ENCODE measurements around the gene EXOSC9. TPM values are rescaled to one million over a fixed set of nuclear protein-coding genes. Genes with fewer than 3 reads are reported as not detected.

The EXOSC9 gene
- total RNA-seq, 4 donors from 2014 or later, result 10.1 to 21.6 (median 13.9) TPM

DNA sequence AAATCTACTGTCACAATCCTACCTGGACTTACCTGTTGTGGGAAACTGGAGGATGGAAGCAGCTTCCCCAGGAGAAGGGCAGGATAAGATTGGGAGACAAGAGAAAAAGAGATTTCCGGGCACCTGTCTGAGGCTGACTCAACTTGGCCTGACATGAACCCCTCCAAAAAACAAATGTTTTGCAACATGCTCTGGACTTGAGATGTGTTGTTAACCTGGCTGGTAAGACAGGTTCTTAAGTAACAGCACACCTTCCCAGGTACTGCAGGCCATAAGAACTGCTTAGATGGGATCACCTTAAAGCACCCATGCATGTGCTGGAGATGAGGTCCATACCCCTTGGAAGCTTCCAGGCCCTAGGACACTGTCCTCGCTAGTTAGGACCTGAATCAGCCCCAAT, 31.8 kb upstream of the EXOSC9 start:
- Histone ChIP-seq H3K4me3 (no peak overlapping the region), H3K9me3 (no peaks in the 10 kb centered on the region), H3K36me3 (no peaks in the 10 kb centered on the region), H3K4me1 (peaks cover 5 to 12% (median 10%) of the 10 kb centered on the region in 4 donors), H3K27me3 (peaks cover 0 to 26% (median 9%) of the 10 kb centered on the region in 4 donors), H3K27ac (replicated peaks in 1 of 4) (no peak overlapping the region)
- no peak for TF ChIP-seq POLR2AphosphoS5 (IDR thresholded peaks at IDR 0.05)
- no peak for TF ChIP-seq EP300 (IDR thresholded peaks at IDR 0.05)
- no peak for TF ChIP-seq POLR2A (IDR thresholded peaks at IDR 0.05; ENCODE audit: low read depth)
- TF ChIP-seq, protein P1, sequence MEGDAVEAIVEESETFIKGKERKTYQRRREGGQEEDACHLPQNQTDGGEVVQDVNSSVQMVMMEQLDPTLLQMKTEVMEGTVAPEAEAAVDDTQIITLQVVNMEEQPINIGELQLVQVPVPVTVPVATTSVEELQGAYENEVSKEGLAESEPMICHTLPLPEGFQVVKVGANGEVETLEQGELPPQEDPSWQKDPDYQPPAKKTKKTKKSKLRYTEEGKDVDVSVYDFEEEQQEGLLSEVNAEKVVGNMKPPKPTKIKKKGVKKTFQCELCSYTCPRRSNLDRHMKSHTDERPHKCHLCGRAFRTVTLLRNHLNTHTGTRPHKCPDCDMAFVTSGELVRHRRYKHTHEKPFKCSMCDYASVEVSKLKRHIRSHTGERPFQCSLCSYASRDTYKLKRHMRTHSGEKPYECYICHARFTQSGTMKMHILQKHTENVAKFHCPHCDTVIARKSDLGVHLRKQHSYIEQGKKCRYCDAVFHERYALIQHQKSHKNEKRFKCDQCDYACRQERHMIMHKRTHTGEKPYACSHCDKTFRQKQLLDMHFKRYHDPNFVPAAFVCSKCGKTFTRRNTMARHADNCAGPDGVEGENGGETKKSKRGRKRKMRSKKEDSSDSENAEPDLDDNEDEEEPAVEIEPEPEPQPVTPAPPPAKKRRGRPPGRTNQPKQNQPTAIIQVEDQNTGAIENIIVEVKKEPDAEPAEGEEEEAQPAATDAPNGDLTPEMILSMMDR (IDR thresholded peaks at IDR 0.05), result no peak
- 87% methylated on average over 2 of the region's 2 CpGs for WGBS
- no peak for DNase-seq (ENCODE audit: extremely low spot score)
- intact Hi-C loops (cut with DNase I), result no loop called here

DNA sequence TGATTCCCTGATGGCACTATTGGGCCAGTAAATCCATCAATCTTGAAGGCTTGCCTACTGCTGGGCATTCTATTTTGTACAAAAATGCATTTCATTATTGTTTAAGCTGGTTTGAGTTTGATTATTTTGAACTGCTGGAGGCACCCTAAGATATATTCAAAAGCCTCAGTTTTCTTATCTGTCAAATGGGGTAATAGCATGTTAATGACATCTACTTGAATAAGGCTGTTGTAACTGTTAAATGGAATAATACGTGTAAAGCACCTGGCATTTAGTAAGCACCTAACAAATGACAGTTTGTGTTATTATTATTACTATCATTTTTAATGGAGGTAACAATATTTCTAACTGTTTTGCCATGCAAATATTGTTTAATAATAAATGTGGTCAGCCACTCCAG, 29.3 kb upstream of the EXOSC9 start:
- H3K36me3 ChIP-seq, result no peaks in the 10 kb centered on the region
- H3K27me3 ChIP-seq, result peaks cover 0 to 3% (median 0%) of the 10 kb centered on the region in 4 donors
- WGBS, result 95% methylated on average over 1 of the region's 1 CpG
- H3K4me3 ChIP-seq, result no peak overlapping the region
- TF ChIP-seq, protein P1 (IDR thresholded peaks at IDR 0.05), result no peak
- no peak for TF ChIP-seq POLR2AphosphoS5 (IDR thresholded peaks at IDR 0.05)
- TF ChIP-seq POLR2A (IDR thresholded peaks at IDR 0.05; ENCODE audit: low read depth), result no peak
- no peak for TF ChIP-seq EP300 (IDR thresholded peaks at IDR 0.05)
- H3K9me3 ChIP-seq, result no peaks in the 10 kb centered on the region
- intact Hi-C loops (cut with DNase I), result no loop called here
- no peak overlapping the region for H3K27ac ChIP-seq (replicated peaks in 1 of 4)
- H3K4me1 ChIP-seq, result no peaks in the 10 kb centered on the region
- no peak for DNase-seq (ENCODE audit: extremely low spot score)

DNA sequence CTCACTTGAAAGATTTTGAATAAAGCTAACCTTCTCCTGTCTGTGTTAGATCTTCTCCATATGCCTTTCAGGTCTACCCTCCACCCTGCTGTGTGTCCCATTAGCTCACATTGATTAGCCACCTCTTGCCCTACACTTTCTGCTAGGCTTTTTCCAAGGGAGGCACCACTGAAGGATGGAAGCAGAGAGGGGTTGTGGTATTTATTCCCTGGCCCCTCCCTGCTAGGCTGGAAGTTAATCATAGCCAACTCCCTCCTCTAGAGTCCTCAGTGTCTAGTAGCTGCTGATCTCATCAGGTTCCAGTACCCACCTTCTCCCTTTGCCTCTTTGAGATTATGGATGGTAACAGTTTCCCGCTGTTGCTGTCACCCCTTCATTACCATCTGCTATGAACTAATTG, 27.2 kb upstream of the EXOSC9 start:
- TF ChIP-seq POLR2AphosphoS5 (IDR thresholded peaks at IDR 0.05) (no peak), POLR2A (IDR thresholded peaks at IDR 0.05; ENCODE audit: low read depth) (no peak), EP300 (IDR thresholded peaks at IDR 0.05) (no peak)
- TF ChIP-seq, protein P1 (IDR thresholded peaks at IDR 0.05), result no peak

DNA sequence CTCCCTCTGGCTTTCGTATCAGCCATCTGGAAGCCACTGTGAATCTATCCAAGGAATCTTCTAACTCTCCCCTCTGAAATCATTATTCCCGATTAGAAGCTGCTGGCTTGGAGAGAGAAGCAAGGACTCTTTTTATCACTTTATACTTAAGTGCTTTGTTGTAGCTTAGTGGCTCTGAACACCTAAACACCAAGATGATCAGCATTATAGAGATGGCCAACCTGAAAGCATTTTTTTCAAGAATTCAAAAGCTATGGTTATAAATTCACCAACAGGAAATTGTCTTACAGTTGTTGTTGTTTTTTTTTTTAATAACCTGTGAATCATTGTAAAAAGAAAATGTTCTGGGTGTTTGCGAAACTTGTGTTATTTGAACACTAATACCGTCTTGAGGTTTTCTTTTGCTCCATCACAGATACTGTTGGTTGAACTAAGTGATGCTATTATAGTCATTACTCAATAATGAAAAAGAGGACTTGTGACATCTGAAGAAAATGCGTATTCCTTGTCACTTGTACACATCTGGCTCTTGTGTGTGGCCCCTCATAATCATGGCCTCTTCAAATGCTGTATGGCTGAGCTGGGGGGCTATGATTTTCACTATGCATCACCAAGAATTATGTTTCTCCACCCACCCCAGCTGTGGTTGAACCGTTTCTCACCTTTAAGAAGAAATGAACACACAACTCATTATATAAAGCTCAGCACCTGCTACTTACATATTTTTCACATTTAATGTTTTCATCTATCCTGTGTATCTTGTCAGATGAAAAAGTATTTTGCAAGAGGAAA, 24.3 kb upstream of the EXOSC9 start:
- no peak overlapping the region for H3K4me3 ChIP-seq
- intact Hi-C loops (cut with DNase I), result no loop called here
- DNase-seq (ENCODE audit: extremely low spot score), result no peak
- TF ChIP-seq POLR2A (IDR thresholded peaks at IDR 0.05; ENCODE audit: low read depth) (no peak), POLR2AphosphoS5 (IDR thresholded peaks at IDR 0.05) (no peak), EP300 (IDR thresholded peaks at IDR 0.05) (no peak)
- TF ChIP-seq, protein P1 (IDR thresholded peaks at IDR 0.05), result no peak
- H3K27me3 ChIP-seq, result peaks cover 0 to 12% (median 0%) of the 10 kb centered on the region in 4 donors
- H3K4me1 ChIP-seq, result no peaks in the 10 kb centered on the region
- no peaks in the 10 kb centered on the region for H3K36me3 ChIP-seq
- no peak overlapping the region for H3K27ac ChIP-seq (replicated peaks in 1 of 4)
- WGBS, result 88% methylated on average over 6 of the region's 6 CpGs
- H3K9me3 ChIP-seq, result no peaks in the 10 kb centered on the region

More for the DNA sequence above, 27.2 kb upstream of the EXOSC9 start:
- no peak for DNase-seq (ENCODE audit: extremely low spot score)
- no peaks in the 10 kb centered on the region for H3K9me3 ChIP-seq
- no peaks in the 10 kb centered on the region for H3K27me3 ChIP-seq
- H3K4me1 ChIP-seq, result no peaks in the 10 kb centered on the region
- no peaks in the 10 kb centered on the region for H3K36me3 ChIP-seq
- no peak overlapping the region for H3K4me3 ChIP-seq
- H3K27ac ChIP-seq (replicated peaks in 1 of 4), result no peak overlapping the region
- WGBS, result 89% methylated on average over 1 of the region's 1 CpG
- intact Hi-C loops (cut with DNase I), result no loop called here

Data from esophagus muscularis mucosa (tissue), 4 donors.